A549 (cell line): ENCODE measurements around the gene TTC31. TPM values are rescaled to one million over a fixed set of nuclear protein-coding genes. Genes with fewer than 3 reads are reported as not detected.
A peak's percentile ranks its signal among the peaks of the same experiment; 100 is the strongest.

ENCODE experiments used
- ATAC-seq, 2 experiments: fragments of 200-7000 bp in 1 of 2; fragments of >200 bp in 1 of 2; cut with Nextera tagmentation in 1 of 2; cut with Tn5 transposase in 1 of 2; 3 replicates each; pipeline versions ENCODE4 v1.8.0 to v1.9.1; 2018 to 2020; ENCODE audit warnings: mild to moderate bottlenecking in 1 of 2, moderate library complexity in 1 of 2
- CTCF ChIA-PET: fragments of 300-600 bp; sonication (Branson Sonifier 250); formaldehyde crosslinking; extraction: SDS; loops from one replicate; lab custom pipeline; 2021; ENCODE audit warnings: antibody characterized with exemption, inconsistent platforms; lab: Yijun Ruan, JAX
- POLR2A ChIA-PET: fragments of 350-600 bp; formaldehyde crosslinking; extraction: SDS; loops from one replicate; lab custom pipeline; 2021; ENCODE audit warnings: antibody characterized with exemption, inconsistent platforms; lab: Yijun Ruan, JAX
- DNase-seq, 2 experiments: peaks; one replicate each; pipeline versions ENCODE4 v3.0.0 to v3.0.0-alpha.2; 2011 to 2016; ENCODE audit warnings: low read depth in 1 of 2, low spot score in 1 of 2
- FAIRE-seq: peaks from 2 replicates; lab custom pipeline; 2011; peaks lifted over from hg19 to GRCh38; lab: Jason Lieb, UNC
- H3K27ac ChIP-seq, 2 experiments: fragments of >200 bp; sonication (Bioruptor Twin); formaldehyde crosslinking; 3 replicates each; pipeline ENCODE4 v1.5.1; 2016 to 2017
- H3K4me1 ChIP-seq: fragments of >200 bp; sonication (Bioruptor Twin); formaldehyde crosslinking; 3 replicates; pipeline ENCODE4 v1.6.1; 2016
- H3K4me2 ChIP-seq: fragments of >200 bp; sonication (Bioruptor Twin); formaldehyde crosslinking; 3 replicates; pipeline ENCODE4 v1.6.1; 2016
- H3K4me3 ChIP-seq: fragments of >200 bp; sonication (Bioruptor Twin); formaldehyde crosslinking; 3 replicates; pipeline ENCODE4 v1.5.1; 2016
- H3K9me3 ChIP-seq: fragments of >200 bp; sonication (Bioruptor Twin); formaldehyde crosslinking; 3 replicates; pipeline ENCODE4 v1.6.1; 2016
- BHLHE40 ChIP-seq: IDR thresholded peaks from 2 replicates; pipeline ENCODE4 v1.6.1; 2012; ENCODE audit warnings: low read depth, low read length, inconsistent platforms
- CEBPB ChIP-seq, 2 experiments: fragments of >200 bp in 1 of 2; sonication (Bioruptor Twin) in 1 of 2; formaldehyde crosslinking in 1 of 2; IDR thresholded peaks; 2 replicates each; pipeline ENCODE4 v1.6.1; 2012 to 2016
- ESRRA ChIP-seq: fragments of 150-350 bp; IDR thresholded peaks from 2 replicates; pipeline ENCODE4 v1.6.1; 2014; ENCODE audit warnings: mild to moderate bottlenecking, low read length, borderline replicate concordance
- FOSL2 ChIP-seq, 2 experiments: fragments of 450-650 bp in 1 of 2; fragments of >200 bp in 1 of 2; sonication (Bioruptor Twin) in 1 of 2; formaldehyde crosslinking; IDR thresholded peaks; 2 replicates each; pipeline versions ENCODE4 v1.5.0 to v1.6.1; 2016 to 2020; ENCODE audit warnings: mild to moderate bottlenecking in 1 of 2, moderate library complexity in 1 of 2
- GATA3 ChIP-seq: IDR thresholded peaks from 2 replicates; pipeline ENCODE4 v1.6.1; 2012; ENCODE audit warnings: borderline replicate concordance
- HOXB5 ChIP-seq: fragments of 250-450 bp; sonication (Bioruptor Pico); IDR thresholded peaks from 2 replicates; pipeline ENCODE4 v1.5.0; 2020; ENCODE audit warnings: mild to moderate bottlenecking, moderate library complexity
- JUN ChIP-seq, 2 experiments: fragments of >200 bp; sonication (Bioruptor Twin); formaldehyde crosslinking; IDR thresholded peaks; 2 replicates in 1 of 2; 3 replicates in 1 of 2; pipeline ENCODE4 v1.6.1; 2016 to 2017
- KDM1A ChIP-seq: fragments of 200-600 bp; sonication (generic); IDR thresholded peaks from 2 replicates; pipeline ENCODE4 v1.6.1; 2016; ENCODE audit warnings: low read depth, mild to moderate bottlenecking
- KDM5A ChIP-seq: fragments of 200-600 bp; sonication (generic); IDR thresholded peaks from 2 replicates; pipeline ENCODE4 v1.6.1; 2016; ENCODE audit warnings: antibody characterized with exemption, mild to moderate bottlenecking
- MAZ ChIP-seq: fragments of 150-350 bp; IDR thresholded peaks from 2 replicates; pipeline ENCODE4 v1.6.1; 2014; ENCODE audit warnings: antibody characterized with exemption, low read depth, low read length, borderline replicate concordance
- NFE2L2 ChIP-seq: fragments of 150-350 bp; conservative IDR thresholded peaks from 2 replicates; pipeline ENCODE4 v1.6.1; 2014; ENCODE audit warnings: low read length
- NR3C1 ChIP-seq: fragments of >200 bp; sonication (Bioruptor Twin); formaldehyde crosslinking; IDR thresholded peaks from 3 replicates; pipeline ENCODE4 v1.6.1; 2017
- POLR2A ChIP-seq: IDR thresholded peaks from 2 replicates; pipeline ENCODE4 v1.6.1; 2012; ENCODE audit warnings: mild to moderate bottlenecking, low read length
- RAD21 ChIP-seq, 2 experiments: fragments of >200 bp in 1 of 2; sonication (Bioruptor Twin) in 1 of 2; formaldehyde crosslinking in 1 of 2; IDR thresholded peaks in 1 of 2; conservative IDR thresholded peaks in 1 of 2; 2 replicates in 1 of 2; 3 replicates in 1 of 2; pipeline ENCODE4 v1.6.1; 2012 to 2018; ENCODE audit warnings: inconsistent platforms in 1 of 2
- SMC3 ChIP-seq: fragments of >200 bp; sonication (Bioruptor Twin); formaldehyde crosslinking; IDR thresholded peaks from 3 replicates; pipeline ENCODE4 v1.6.1; 2018; ENCODE audit warnings: inconsistent platforms
- SREBF2 ChIP-seq: fragments of 450-650 bp; IDR thresholded peaks from 2 replicates; pipeline ENCODE4 v1.6.1; 2014; ENCODE audit warnings: mild to moderate bottlenecking, moderate library complexity
- TFCP2L1 ChIP-seq: fragments of 250-450 bp; sonication (Bioruptor Pico); IDR thresholded peaks from 2 replicates; pipeline ENCODE4 v1.5.0; 2021; ENCODE audit warnings: mild to moderate bottlenecking
- WGBS: methylation state at CpG from one replicate; pipeline ENCODE4 v1.1.6; 2017; ENCODE audit errors: missing lambda C conversion rate; 5-methylcytosine and 5-hydroxymethylcytosine counted together
- polyA plus RNA-seq, 4 experiments: library from polyadenylated mRNA; depleted of rRNA in 3 of 4; stranded (reverse); fragments of >200 nt; fragmentation: RNase III in 1 of 4; extraction: RNeasy Plus Mini Kit Qiagen cat#74134 plus additional on column Dnase treatment in 1 of 4; gene quantifications; 2 replicates in 3 of 4; 3 replicates in 1 of 4; pipeline ENCODE4 v1.2.3, GENCODE V29; 2011 to 2017
- TF ChIP-seq, protein P1 (sequence below): IDR thresholded peaks from 2 replicates; pipeline ENCODE4 v1.6.1; 2012; ENCODE audit warnings: low read depth, borderline replicate concordance
- TF ChIP-seq, protein P2 (sequence below): fragments of >200 bp; sonication (Bioruptor Twin); formaldehyde crosslinking; IDR thresholded peaks from 3 replicates; pipeline ENCODE4 v1.6.1; 2016
- TF ChIP-seq, protein P3 (sequence below): fragments of 450-650 bp; IDR thresholded peaks from 2 replicates; pipeline ENCODE4 v1.6.1; 2014; ENCODE audit warnings: antibody characterized with exemption
- TF ChIP-seq, protein P4 (sequence below): fragments of 250-450 bp; sonication (Bioruptor Pico); IDR thresholded peaks from 2 replicates; pipeline ENCODE4 v1.5.0; 2020; ENCODE audit warnings: low read depth, mild to moderate bottlenecking, moderate library complexity
- TF ChIP-seq, protein P5 (sequence below): IDR thresholded peaks from 2 replicates; pipeline ENCODE4 v1.6.1; 2012
- TF ChIP-seq, protein P6 (sequence below): fragments of 250-450 bp; sonication (Bioruptor Pico); IDR thresholded peaks from 2 replicates; pipeline ENCODE4 v1.5.0; 2021; ENCODE audit warnings: mild to moderate bottlenecking, moderate library complexity, borderline replicate concordance
- TF ChIP-seq, protein P7 (sequence below): fragments of >200 bp; sonication (Bioruptor Twin); formaldehyde crosslinking; IDR thresholded peaks from 3 replicates; pipeline ENCODE4 v1.5.1; 2016

TTC31 gene
- polyA plus RNA-seq, 2 of the 4 experiments (the other 2 are of a cell fraction): 26.2 to 29.6 TPM

DNA sequence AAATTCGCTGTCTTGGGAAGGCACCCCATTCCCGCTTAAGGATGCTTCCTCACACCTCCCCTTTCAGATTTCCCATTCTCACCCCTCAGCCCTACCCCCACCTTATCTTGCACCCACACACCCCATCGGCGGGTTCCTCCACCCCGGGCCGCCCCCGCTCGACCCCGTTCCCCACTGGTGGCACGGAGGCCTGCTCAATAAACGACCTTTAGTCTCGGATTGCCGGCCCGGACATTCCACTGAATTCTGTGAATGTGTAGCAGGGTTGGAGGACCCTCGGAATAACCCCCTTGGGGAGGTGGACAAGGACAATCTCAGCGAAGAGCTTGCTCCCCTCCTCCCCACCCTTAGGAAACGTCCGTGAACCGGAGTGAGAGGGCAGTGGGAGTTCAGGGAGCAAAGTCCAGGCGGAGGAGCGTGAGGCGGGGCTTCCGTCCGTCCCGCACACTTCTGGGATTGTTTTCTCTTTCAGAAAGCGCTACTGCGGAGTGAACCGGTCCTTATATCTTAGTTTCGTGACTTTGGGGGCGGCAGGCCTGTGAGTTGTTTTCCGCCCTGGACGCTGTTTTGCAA, 19.4 kb downstream of the TTC31 start:
- POLR2A ChIA-PET: interaction anchor here (1.8 kb wide), 1 partner anchor 19 kb away, joined by 11 read pairs; the partner anchor contains the start of genes CCDC142 and TTC31
- Histone ChIP-seq H3K4me2 (peak overlapping the region; percentile 72), H3K27ac (peak overlapping the region; percentile 83 to 96), H3K9me3 (no peaks in the 10 kb centered on the region), H3K4me3 (peak overlapping the region; percentile 54), H3K4me1 (peaks cover 29% of the 10 kb centered on the region)
- 53% methylated on average over 27 of the region's 32 CpGs for WGBS
- CTCF ChIA-PET: interaction anchor here (1.0 to 15.5 kb wide), 4 partner anchors 15 to 111 kb away, joined by 3 to 184 read pairs (median 10); partner anchors contain the start of genes CCDC142 and TTC31
- no peak for TF ChIP-seq KDM1A
- no peak for TF ChIP-seq NR3C1
- TF ChIP-seq, protein P1, sequence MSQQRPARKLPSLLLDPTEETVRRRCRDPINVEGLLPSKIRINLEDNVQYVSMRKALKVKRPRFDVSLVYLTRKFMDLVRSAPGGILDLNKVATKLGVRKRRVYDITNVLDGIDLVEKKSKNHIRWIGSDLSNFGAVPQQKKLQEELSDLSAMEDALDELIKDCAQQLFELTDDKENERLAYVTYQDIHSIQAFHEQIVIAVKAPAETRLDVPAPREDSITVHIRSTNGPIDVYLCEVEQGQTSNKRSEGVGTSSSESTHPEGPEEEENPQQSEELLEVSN: no peak
- TF ChIP-seq GATA3: 0 out of 2 replicates have a peak, but pooled peaks have one; percentile 9
- TF ChIP-seq, protein P2, sequence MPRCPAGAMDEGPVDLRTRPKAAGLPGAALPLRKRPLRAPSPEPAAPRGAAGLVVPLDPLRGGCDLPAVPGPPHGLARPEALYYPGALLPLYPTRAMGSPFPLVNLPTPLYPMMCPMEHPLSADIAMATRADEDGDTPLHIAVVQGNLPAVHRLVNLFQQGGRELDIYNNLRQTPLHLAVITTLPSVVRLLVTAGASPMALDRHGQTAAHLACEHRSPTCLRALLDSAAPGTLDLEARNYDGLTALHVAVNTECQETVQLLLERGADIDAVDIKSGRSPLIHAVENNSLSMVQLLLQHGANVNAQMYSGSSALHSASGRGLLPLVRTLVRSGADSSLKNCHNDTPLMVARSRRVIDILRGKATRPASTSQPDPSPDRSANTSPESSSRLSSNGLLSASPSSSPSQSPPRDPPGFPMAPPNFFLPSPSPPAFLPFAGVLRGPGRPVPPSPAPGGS: no peak
- FAIRE-seq (no peak), DNase-seq (no peak), ATAC-seq (no peak)

DNA sequence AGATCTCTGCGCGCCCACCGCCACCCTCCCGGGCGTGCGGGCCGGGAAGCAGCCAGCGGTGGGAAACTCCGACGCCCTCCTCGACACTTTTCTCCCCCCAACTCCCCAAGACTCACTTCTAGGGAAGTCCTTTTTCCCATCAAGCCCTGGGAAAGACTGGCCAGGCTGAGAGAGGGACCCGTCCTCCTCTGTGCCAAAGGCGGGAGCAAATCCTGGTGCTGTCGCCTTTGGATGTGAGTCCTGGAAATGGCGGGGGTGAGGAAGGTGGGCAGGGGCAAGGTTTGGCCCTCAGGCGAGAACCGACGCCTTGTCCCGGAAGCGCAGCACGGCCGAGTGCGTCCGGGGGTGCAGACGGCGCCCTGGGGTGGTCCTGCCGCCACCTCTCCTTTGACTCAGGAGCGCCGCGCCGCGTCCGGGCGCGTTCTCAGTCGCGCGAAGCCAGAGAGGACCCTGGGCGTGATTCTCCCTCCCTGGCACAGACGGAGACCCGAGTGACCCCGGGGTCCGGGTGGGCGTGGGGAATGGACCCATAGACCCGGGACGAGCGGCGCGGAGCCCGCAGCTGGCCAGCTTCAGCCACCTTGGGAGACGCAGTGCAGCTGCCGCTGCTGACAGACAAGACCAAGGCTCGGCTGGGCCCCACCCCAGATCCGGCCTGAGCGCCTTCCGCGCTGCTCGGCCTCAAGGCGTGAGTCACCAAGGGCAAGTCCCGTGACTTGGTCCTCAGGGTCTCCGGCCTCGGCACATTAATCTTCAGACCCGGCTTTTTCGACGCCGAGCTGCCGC, 20.0 kb downstream of the TTC31 start:
- ChIA-PET CTCF (interaction anchor here (1.7 to 15.5 kb wide), 4 partner anchors 16 to 111 kb away, joined by 3 to 184 read pairs (median 12); partner anchors contain the start of genes AUP1, CCDC142, HTRA2 and TTC31), POLR2A (interaction anchor here (1.3 to 1.8 kb wide), 2 partner anchors 14 to 20 kb away, joined by 5 to 11 read pairs; partner anchors contain the start of genes CCDC142 and TTC31)
- Histone ChIP-seq H3K27ac (peak overlapping the region; percentile 83 to 96), H3K9me3 (no peaks in the 10 kb centered on the region), H3K4me2 (peak overlapping the region; percentile 72), H3K4me1 (peaks cover 29% of the 10 kb centered on the region), H3K4me3 (peak overlapping the region; percentile 54)
- no peak for FAIRE-seq
- WGBS: 39% methylated on average over 43 of the region's 67 CpGs
- DNase-seq: peak; percentile 73 to 79
- peak; percentile 30 to 62 for ATAC-seq
- TF ChIP-seq, protein P3, sequence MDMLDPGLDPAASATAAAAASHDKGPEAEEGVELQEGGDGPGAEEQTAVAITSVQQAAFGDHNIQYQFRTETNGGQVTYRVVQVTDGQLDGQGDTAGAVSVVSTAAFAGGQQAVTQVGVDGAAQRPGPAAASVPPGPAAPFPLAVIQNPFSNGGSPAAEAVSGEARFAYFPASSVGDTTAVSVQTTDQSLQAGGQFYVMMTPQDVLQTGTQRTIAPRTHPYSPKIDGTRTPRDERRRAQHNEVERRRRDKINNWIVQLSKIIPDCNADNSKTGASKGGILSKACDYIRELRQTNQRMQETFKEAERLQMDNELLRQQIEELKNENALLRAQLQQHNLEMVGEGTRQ: no peak
- 0 out of 2 replicates have a peak, but pooled peaks have one; percentile 30 for TF ChIP-seq HOXB5 (CRISPR knock-in tag)
- TF ChIP-seq POLR2A: peak; percentile 29; the same call in 1 of the 2 replicates
- TF ChIP-seq, protein P4, sequence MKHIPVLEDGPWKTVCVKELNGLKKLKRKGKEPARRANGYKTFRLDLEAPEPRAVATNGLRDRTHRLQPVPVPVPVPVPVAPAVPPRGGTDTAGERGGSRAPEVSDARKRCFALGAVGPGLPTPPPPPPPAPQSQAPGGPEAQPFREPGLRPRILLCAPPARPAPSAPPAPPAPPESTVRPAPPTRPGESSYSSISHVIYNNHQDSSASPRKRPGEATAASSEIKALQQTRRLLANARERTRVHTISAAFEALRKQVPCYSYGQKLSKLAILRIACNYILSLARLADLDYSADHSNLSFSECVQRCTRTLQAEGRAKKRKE: no peak
- TF ChIP-seq, protein P1: peak; percentile 88; the same call in 1 of the 2 replicates
- TF ChIP-seq JUN (IDR thresholded peaks at IDR 0.05): peak in 1 of 2 experiments; percentile 38; a peak in 1 of 5 replicates
- peak; percentile 38; the same call in 1 of the 2 replicates for TF ChIP-seq FOSL2 (IDR thresholded peaks at IDR 0.05)
- TF ChIP-seq FOSL2 (CRISPR knock-in tag; IDR thresholded peaks at IDR 0.05): peak; percentile 86
- TF ChIP-seq RAD21 (conservative IDR thresholded peaks at IDR 0.05 in 1 of 2, IDR thresholded peaks at IDR 0.05 in 1 of 2): peak in 1 of 2 experiments; percentile 38; a peak in 3 of 5 replicates
- TF ChIP-seq, protein P5, sequence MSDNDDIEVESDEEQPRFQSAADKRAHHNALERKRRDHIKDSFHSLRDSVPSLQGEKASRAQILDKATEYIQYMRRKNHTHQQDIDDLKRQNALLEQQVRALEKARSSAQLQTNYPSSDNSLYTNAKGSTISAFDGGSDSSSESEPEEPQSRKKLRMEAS: peak; percentile 79
- TF ChIP-seq, protein P6, sequence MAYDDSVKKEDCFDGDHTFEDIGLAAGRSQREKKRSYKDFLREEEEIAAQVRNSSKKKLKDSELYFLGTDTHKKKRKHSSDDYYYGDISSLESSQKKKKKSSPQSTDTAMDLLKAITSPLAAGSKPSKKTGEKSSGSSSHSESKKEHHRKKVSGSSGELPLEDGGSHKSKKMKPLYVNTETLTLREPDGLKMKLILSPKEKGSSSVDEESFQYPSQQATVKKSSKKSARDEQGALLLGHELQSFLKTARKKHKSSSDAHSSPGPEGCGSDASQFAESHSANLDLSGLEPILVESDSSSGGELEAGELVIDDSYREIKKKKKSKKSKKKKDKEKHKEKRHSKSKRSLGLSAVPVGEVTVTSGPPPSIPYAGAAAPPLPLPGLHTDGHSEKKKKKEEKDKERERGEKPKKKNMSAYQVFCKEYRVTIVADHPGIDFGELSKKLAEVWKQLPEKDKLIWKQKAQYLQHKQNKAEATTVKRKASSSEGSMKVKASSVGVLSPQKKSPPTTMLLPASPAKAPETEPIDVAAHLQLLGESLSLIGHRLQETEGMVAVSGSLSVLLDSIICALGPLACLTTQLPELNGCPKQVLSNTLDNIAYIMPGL: no peak
- TF ChIP-seq BHLHE40: peak; percentile 58; the same call in 1 of the 2 replicates
- TF ChIP-seq KDM5A: no peak
- 0 out of 3 replicates have a peak, but pooled peaks have one; percentile 29 for TF ChIP-seq SMC3
- TF ChIP-seq ESRRA: no peak
- no peak for TF ChIP-seq CEBPB (IDR thresholded peaks at IDR 0.05)
- TF ChIP-seq, protein P7, sequence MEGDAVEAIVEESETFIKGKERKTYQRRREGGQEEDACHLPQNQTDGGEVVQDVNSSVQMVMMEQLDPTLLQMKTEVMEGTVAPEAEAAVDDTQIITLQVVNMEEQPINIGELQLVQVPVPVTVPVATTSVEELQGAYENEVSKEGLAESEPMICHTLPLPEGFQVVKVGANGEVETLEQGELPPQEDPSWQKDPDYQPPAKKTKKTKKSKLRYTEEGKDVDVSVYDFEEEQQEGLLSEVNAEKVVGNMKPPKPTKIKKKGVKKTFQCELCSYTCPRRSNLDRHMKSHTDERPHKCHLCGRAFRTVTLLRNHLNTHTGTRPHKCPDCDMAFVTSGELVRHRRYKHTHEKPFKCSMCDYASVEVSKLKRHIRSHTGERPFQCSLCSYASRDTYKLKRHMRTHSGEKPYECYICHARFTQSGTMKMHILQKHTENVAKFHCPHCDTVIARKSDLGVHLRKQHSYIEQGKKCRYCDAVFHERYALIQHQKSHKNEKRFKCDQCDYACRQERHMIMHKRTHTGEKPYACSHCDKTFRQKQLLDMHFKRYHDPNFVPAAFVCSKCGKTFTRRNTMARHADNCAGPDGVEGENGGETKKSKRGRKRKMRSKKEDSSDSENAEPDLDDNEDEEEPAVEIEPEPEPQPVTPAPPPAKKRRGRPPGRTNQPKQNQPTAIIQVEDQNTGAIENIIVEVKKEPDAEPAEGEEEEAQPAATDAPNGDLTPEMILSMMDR: peak; percentile 43
- TF ChIP-seq MAZ: no peak
- TF ChIP-seq NFE2L2: no peak
- no peak for TF ChIP-seq TFCP2L1
- no peak for TF ChIP-seq SREBF2
